Measurements from ENCODE around the gene PSMD6. TPM values are rescaled to one million over a fixed set of nuclear protein-coding genes. Genes with fewer than 3 reads are reported as not detected.

Gene PSMD6
- total and polyA plus RNA-seq, 2 donors (not counting 3 experiments of a cell fraction or from before 2014, with no cell fraction given), result 53.7 to 90.8 TPM

- POLR2A ChIA-PET, result no interaction called here
- intact Hi-C loops (cut with micrococcal nuclease), result no loop called here
Observed at GRCh38 chr3:64019271-64019670, 4.0 kb downstream of the PSMD6 start.

More at GRCh38 chr3:64019271-64019670, 4.0 kb downstream of the PSMD6 start:
- no peak overlapping the region for H3K9ac ChIP-seq (replicated peaks; ENCODE audit: extremely low read depth, insufficient read depth, low read length)
- no peak overlapping the region for H3K4me2 ChIP-seq (ENCODE audit: insufficient read depth, low read length)
- peaks cover 11% of the 10 kb centered on the region for H3K4me1 ChIP-seq (ENCODE audit: control insufficient read depth, extremely low read depth, insufficient read depth, low read length)
- no peak for FAIRE-seq
- no peaks in the 10 kb centered on the region for H3K9me3 ChIP-seq (replicated peaks; ENCODE audit: control insufficient read depth, insufficient read depth, low read length)
- TF ChIP-seq FOS (IDR thresholded peaks at IDR 0.05; ENCODE audit: borderline replicate concordance, insufficient read depth, low read length) (no peak), POLR2A (IDR thresholded peaks at IDR 0.05; ENCODE audit: low read depth, low read length) (no peak), CTCF (IDR thresholded peaks at IDR 0.05; ENCODE audit: extremely low read depth in 1 of 2, insufficient read depth in 1 of 2, low read depth in 1 of 2, low read length in 2 of 2) (no peak), GATA2 (IDR thresholded peaks at IDR 0.05; ENCODE audit: insufficient read depth, insufficient read length, low read depth, low read length) (no peak), POLR2AphosphoS5 (IDR thresholded peaks at IDR 0.05; ENCODE audit: insufficient read depth, low read depth, low read length) (no peak), MYC (IDR thresholded peaks at IDR 0.05; ENCODE audit: low read depth, low read length) (no peak), EZH2 (IDR thresholded peaks at IDR 0.05; ENCODE audit: borderline replicate concordance, low read depth, low read length, severe bottlenecking) (no peak), JUN (IDR thresholded peaks at IDR 0.05; ENCODE audit: borderline replicate concordance, insufficient read depth, insufficient read length, low read depth) (no peak)
- TF ChIP-seq, protein P1, sequence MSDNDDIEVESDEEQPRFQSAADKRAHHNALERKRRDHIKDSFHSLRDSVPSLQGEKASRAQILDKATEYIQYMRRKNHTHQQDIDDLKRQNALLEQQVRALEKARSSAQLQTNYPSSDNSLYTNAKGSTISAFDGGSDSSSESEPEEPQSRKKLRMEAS (IDR thresholded peaks at IDR 0.05; ENCODE audit: insufficient read depth, insufficient read length), result no peak
- H3K79me2 ChIP-seq (ENCODE audit: control insufficient read depth, insufficient read depth, low read length), result peaks cover 35% of the 10 kb centered on the region
- H3K9me1 ChIP-seq (replicated peaks; ENCODE audit: control insufficient read depth, extremely low read depth, insufficient read depth, low read length), result no peaks in the 10 kb centered on the region
- DNase-seq (ENCODE audit: low read depth, low spot score), result no peak
- H3K36me3 ChIP-seq (ENCODE audit: control insufficient read depth in 2 of 2, extremely low read depth in 1 of 2, insufficient read depth in 2 of 2, low read length in 2 of 2), result peaks cover 9 to 20% of the 10 kb centered on the region in 2 experiments
- no peaks in the 10 kb centered on the region for H4K20me1 ChIP-seq (replicated peaks; ENCODE audit: control insufficient read depth, extremely low read depth, insufficient read depth, low read length)
- dilution Hi-C loops (cut with MboI; ENCODE audit: extremely low pct_ligation_motif_present, low sequenced_read_pairs), result no loop called here
- CTCF ChIA-PET, result interaction anchor here (0.8 kb wide), 1 partner anchor 9 kb away, joined by 3 read pairs; no protein-coding TSS in a partner anchor
- no peak overlapping the region for H2AFZ ChIP-seq (ENCODE audit: low read depth, low read length)
- no peak overlapping the region for H3K27ac ChIP-seq (ENCODE audit: insufficient read depth, low read depth, low read length)
- no peaks in the 10 kb centered on the region for H3K27me3 ChIP-seq (ENCODE audit: control insufficient read depth in 2 of 2, insufficient read depth in 2 of 2, low read length in 2 of 2)
- no peak overlapping the region for H3K4me3 ChIP-seq (replicated peaks in 1 of 3; ENCODE audit: insufficient read depth in 1 of 3, low read depth in 1 of 3, low read length in 3 of 3)
- no TSS peak for BruUV-seq (replicated peaks)

All from endothelial cell of umbilical vein (primary cell).